ENCODE results near the gene WDR43. TPM values are rescaled to one million over a fixed set of nuclear protein-coding genes. Genes with fewer than 3 reads are reported as not detected.
A peak's percentile ranks its signal among the peaks of the same experiment; 100 is the strongest.

The WDR43 gene
- total and polyA plus RNA-seq, 8 donors = 30.5 to 46.6 (median 45.0) TPM

GRCh38 chr2:28906821-28907220 is 12.4 kb downstream of the WDR43 start:
- intact Hi-C loops (cut with DNase I) = no loop called here
- Histone ChIP-seq H3K4me3 (no peak overlapping the region), H3K27ac (no peak overlapping the region), H3K36me3 (peaks cover 0 to 81% of the 10 kb centered on the region in 2 donors), H3K4me1 (peaks cover 0 to 5% of the 10 kb centered on the region in 2 donors), H3K27me3 (no peaks in the 10 kb centered on the region), H3K9me3 (no peaks in the 10 kb centered on the region)
- ATAC-seq (no peak), DNase-seq (no peak)
- TF ChIP-seq, protein P1, sequence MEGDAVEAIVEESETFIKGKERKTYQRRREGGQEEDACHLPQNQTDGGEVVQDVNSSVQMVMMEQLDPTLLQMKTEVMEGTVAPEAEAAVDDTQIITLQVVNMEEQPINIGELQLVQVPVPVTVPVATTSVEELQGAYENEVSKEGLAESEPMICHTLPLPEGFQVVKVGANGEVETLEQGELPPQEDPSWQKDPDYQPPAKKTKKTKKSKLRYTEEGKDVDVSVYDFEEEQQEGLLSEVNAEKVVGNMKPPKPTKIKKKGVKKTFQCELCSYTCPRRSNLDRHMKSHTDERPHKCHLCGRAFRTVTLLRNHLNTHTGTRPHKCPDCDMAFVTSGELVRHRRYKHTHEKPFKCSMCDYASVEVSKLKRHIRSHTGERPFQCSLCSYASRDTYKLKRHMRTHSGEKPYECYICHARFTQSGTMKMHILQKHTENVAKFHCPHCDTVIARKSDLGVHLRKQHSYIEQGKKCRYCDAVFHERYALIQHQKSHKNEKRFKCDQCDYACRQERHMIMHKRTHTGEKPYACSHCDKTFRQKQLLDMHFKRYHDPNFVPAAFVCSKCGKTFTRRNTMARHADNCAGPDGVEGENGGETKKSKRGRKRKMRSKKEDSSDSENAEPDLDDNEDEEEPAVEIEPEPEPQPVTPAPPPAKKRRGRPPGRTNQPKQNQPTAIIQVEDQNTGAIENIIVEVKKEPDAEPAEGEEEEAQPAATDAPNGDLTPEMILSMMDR (IDR thresholded peaks at IDR 0.05) = no peak

DNA sequence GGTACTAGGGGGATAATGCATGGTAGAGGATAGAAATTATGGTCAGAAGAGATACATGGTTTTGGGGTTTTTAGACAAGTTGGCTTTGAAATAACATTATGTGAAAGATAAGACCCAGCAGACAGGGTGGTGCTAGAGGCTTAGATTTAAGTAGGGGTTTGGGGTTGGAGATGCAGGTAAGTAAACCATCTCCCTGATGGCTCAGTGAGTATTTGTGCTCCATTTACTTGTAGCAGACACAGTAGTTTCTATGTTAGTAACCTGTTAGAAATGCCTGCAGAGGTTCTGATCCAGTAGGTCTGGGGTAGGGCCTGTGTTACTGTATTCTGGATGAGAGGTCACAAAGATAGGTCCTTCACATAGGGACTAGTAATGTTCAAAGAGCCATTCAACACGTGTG is 13.7 kb downstream of the WDR43 start:
- Histone ChIP-seq H3K9me3 (no peaks in the 10 kb centered on the region), H3K27ac (no peak overlapping the region), H3K4me3 (no peak overlapping the region), H3K4me1 (peaks cover 0 to 5% of the 10 kb centered on the region in 2 donors), H3K27me3 (no peaks in the 10 kb centered on the region), H3K36me3 (peaks cover 0 to 82% of the 10 kb centered on the region in 2 donors)
- ATAC-seq (no peak), DNase-seq (no peak)
- TF ChIP-seq, protein P1 (IDR thresholded peaks at IDR 0.05) = no peak
- intact Hi-C loops (cut with DNase I) = no loop called here

GRCh38 chr2:28909655-28910353 is 15.3 kb downstream of the WDR43 start:
- ATAC-seq (no peak), DNase-seq (no peak)
- H3K4me3 ChIP-seq = no peak overlapping the region
- intact Hi-C loops (cut with DNase I) = no loop called here
- no peaks in the 10 kb centered on the region for H3K9me3 ChIP-seq
- H3K27me3 ChIP-seq = no peaks in the 10 kb centered on the region
- TF ChIP-seq, protein P1 (IDR thresholded peaks at IDR 0.05) = no peak
- no peak overlapping the region for H3K27ac ChIP-seq
- H3K4me1 ChIP-seq = no peaks in the 10 kb centered on the region
- peaks cover 0 to 88% of the 10 kb centered on the region in 2 donors for H3K36me3 ChIP-seq

GRCh38 chr2:28915939-28916338 is 21.5 kb downstream of the WDR43 start:
- DNase-seq (no peak), ATAC-seq (no peak)
- H3K36me3 ChIP-seq = peaks cover 0 to 98% of the 10 kb centered on the region in 2 donors
- no peaks in the 10 kb centered on the region for H3K4me1 ChIP-seq
- H3K27ac ChIP-seq = no peak overlapping the region
- no peaks in the 10 kb centered on the region for H3K9me3 ChIP-seq
- no peaks in the 10 kb centered on the region for H3K27me3 ChIP-seq
- intact Hi-C loops (cut with DNase I) = no loop called here
- no peak overlapping the region for H3K4me3 ChIP-seq
- TF ChIP-seq, protein P1 (IDR thresholded peaks at IDR 0.05) = no peak

- Histone ChIP-seq H3K9me3 (no peaks in the 10 kb centered on the region), H3K27me3 (no peaks in the 10 kb centered on the region), H3K4me1 (no peaks in the 10 kb centered on the region), H3K36me3 (peaks cover 0 to 97% of the 10 kb centered on the region in 2 donors), H3K4me3 (no peak overlapping the region), H3K27ac (no peak overlapping the region)
- no peak for ATAC-seq
- DNase-seq = peak in 1 of 4 donors; percentile 1
- TF ChIP-seq, protein P1 (IDR thresholded peaks at IDR 0.05) = no peak
- intact Hi-C loops (cut with DNase I) = no loop called here
These were observed 32.4 kb downstream of the WDR43 start for GRCh38 chr2:28926847-28927246.

Measured in left lung (tissue), 10 donors.